Testis (tissue), 3 donors: ENCODE measurements around the gene ANXA1. TPM values are rescaled to one million over a fixed set of nuclear protein-coding genes. Genes with fewer than 3 reads are reported as not detected.
A peak's percentile ranks its signal among the peaks of the same experiment; 100 is the strongest.

Source experiments
- DNase-seq: peaks from one replicate; pipeline ENCODE4 v3.0.0-alpha.2; 2019
- H3K27ac ChIP-seq, 2 donors: fragments of 200-600 bp; sonication (generic); one replicate each; pipeline ENCODE4 v1.5.1; 2019
- H3K27me3 ChIP-seq: fragments of 200-600 bp; sonication (generic); one replicate; pipeline ENCODE4 v1.5.1; 2019
- H3K36me3 ChIP-seq: fragments of 200-600 bp; sonication (generic); one replicate; pipeline ENCODE4 v1.5.1; 2017; ENCODE audit warnings: low read depth; ENCODE audit errors: missing control alignments
- H3K4me1 ChIP-seq: fragments of 200-600 bp; sonication (generic); one replicate; pipeline ENCODE4 v1.5.1; 2019
- H3K4me3 ChIP-seq, 2 donors: fragments of 200-600 bp; sonication (generic); one replicate each; pipeline ENCODE4 v1.5.1; 2017 to 2019
- H3K9me3 ChIP-seq: fragments of 200-600 bp; sonication (generic); one replicate; pipeline ENCODE4 v1.5.1; 2017
- CTCF ChIP-seq, 3 experiments: fragments of 450-650 bp in 2 of 3; fragments of 200-600 bp in 1 of 3; sonication (generic) in 1 of 3; IDR thresholded peaks; one replicate each; pipeline ENCODE4 v1.5.1; 2016 to 2019; ENCODE audit warnings: antibody characterized with exemption in 3 of 3, mild to moderate bottlenecking in 2 of 3, moderate library complexity in 1 of 3
- POLR2A ChIP-seq: fragments of 450-650 bp; IDR thresholded peaks from one replicate; pipeline ENCODE4 v1.6.1; 2017; ENCODE audit warnings: antibody characterized with exemption, mild to moderate bottlenecking, moderate library complexity
- WGBS, 2 donors: methylation state at CpG; one replicate each; pipeline ENCODE4 v1.1.5; 2018; 5-methylcytosine and 5-hydroxymethylcytosine counted together
- intact Hi-C: fragments of 100-400 bp; cut with DNase I; formaldehyde crosslinking; loops from one replicate; pipeline ENCODE4 v1.15.1; 2023; ENCODE audit warnings: low total_unique reads
- polyA plus RNA-seq: library from polyadenylated mRNA; stranded (reverse); fragments of 350-450 nt; fragmentation: Illumina TruSeq; extraction: RNeasy Lipid Tissue Mini Kit (QIAGEN cat#74804); gene quantifications from one replicate; pipeline ENCODE4 v1.2.3, GENCODE V29; 2014; ENCODE audit warnings: low read depth, low replicate concordance; ENCODE audit not compliant: insufficient read depth
- total RNA-seq, 2 donors: library from RNA; depleted of rRNA; stranded (reverse); fragments of >200 nt; gene quantifications; one replicate each; pipeline ENCODE4 v1.2.3, GENCODE V29; 2016

Gene ANXA1
- total and polyA plus RNA-seq, 3 donors from 2014 or later = 12.1 to 49.6 (median 13.4) TPM

- intact Hi-C loops = no loop called here
- no peaks in the 10 kb centered on the region for H3K4me1 ChIP-seq
- TF ChIP-seq CTCF (IDR thresholded peaks at IDR 0.05) = no peak
- no peak for TF ChIP-seq POLR2A
- H3K27me3 ChIP-seq = no peaks in the 10 kb centered on the region
- H3K27ac ChIP-seq = peak overlapping the region in 1 of 2 donors; percentile 44
- H3K9me3 ChIP-seq = no peaks in the 10 kb centered on the region
- no peaks in the 10 kb centered on the region for H3K36me3 ChIP-seq
- DNase-seq = no peak
- H3K4me3 ChIP-seq = peak overlapping the region; percentile 2 to 15
Measured at GRCh38 chr9:73152543-73152844, 829 bp downstream of the ANXA1 start.

GRCh38 chr9:73152953-73153352 lies 1.3 kb downstream of the ANXA1 start:
- Histone ChIP-seq H3K27ac (peak overlapping the region in 1 of 2 donors; percentile 44), H3K36me3 (no peaks in the 10 kb centered on the region), H3K4me3 (no peak overlapping the region), H3K9me3 (no peaks in the 10 kb centered on the region), H3K27me3 (no peaks in the 10 kb centered on the region), H3K4me1 (no peaks in the 10 kb centered on the region)
- TF ChIP-seq CTCF (IDR thresholded peaks at IDR 0.05) (no peak), POLR2A (no peak)
- intact Hi-C loops = no loop called here
- no peak for DNase-seq
- 67 to 70% methylated on average over 2 of the region's 2 CpGs for WGBS, 2 donors

GRCh38 chr9:73153793-73154227 lies 2.1 kb downstream of the ANXA1 start:
- no peak for DNase-seq
- H3K4me1 ChIP-seq = no peaks in the 10 kb centered on the region

GRCh38 chr9:73154271-73154670 lies 2.6 kb downstream of the ANXA1 start:
- Histone ChIP-seq H3K9me3 (no peaks in the 10 kb centered on the region), H3K27ac (peak overlapping the region in 1 of 2 donors; percentile 15), H3K36me3 (no peaks in the 10 kb centered on the region), H3K4me3 (no peak overlapping the region), H3K27me3 (no peaks in the 10 kb centered on the region), H3K4me1 (no peaks in the 10 kb centered on the region)
- WGBS, 2 donors = 90 to 91% methylated on average over 8 of the region's 8 CpGs
- intact Hi-C loops = no loop called here
- DNase-seq = no peak
- TF ChIP-seq POLR2A = no peak
- TF ChIP-seq CTCF (IDR thresholded peaks at IDR 0.05) = no peak

More at GRCh38 chr9:73153793-73154227, 2.1 kb downstream of the ANXA1 start:
- Histone ChIP-seq H3K9me3 (no peaks in the 10 kb centered on the region), H3K4me3 (no peak overlapping the region), H3K36me3 (no peaks in the 10 kb centered on the region), H3K27me3 (no peaks in the 10 kb centered on the region), H3K27ac (peak overlapping the region in 1 of 2 donors; percentile 15)
- 60 to 63% methylated on average over 4 of the region's 4 CpGs for WGBS, 2 donors
- no peak for TF ChIP-seq CTCF (IDR thresholded peaks at IDR 0.05)
- TF ChIP-seq POLR2A = no peak
- intact Hi-C loops = no loop called here

- intact Hi-C loops = no loop called here
- DNase-seq = no peak
- TF ChIP-seq POLR2A (no peak), CTCF (IDR thresholded peaks at IDR 0.05) (no peak)
- H3K36me3 ChIP-seq = no peaks in the 10 kb centered on the region
- H3K27me3 ChIP-seq = no peaks in the 10 kb centered on the region
- no peak overlapping the region for H3K4me3 ChIP-seq
- 78 to 84% methylated on average over 2 of the region's 2 CpGs for WGBS, 2 donors
- no peak overlapping the region for H3K27ac ChIP-seq
- no peaks in the 10 kb centered on the region for H3K9me3 ChIP-seq
- no peaks in the 10 kb centered on the region for H3K4me1 ChIP-seq
Measured at GRCh38 chr9:73154722-73155121, 3.1 kb downstream of the ANXA1 start.
